ENCODE results near the gene CD300C. TPM values are rescaled to one million over a fixed set of nuclear protein-coding genes. Genes with fewer than 3 reads are reported as not detected.
"Not testable (repeated sequence)": the region's sequence is repeated elsewhere in the genome, so short reads cannot be mapped to it uniquely, and the experiment has no call there.

CD300C gene
- total RNA-seq, 1 donor from 2014 or later: not detected

DNA sequence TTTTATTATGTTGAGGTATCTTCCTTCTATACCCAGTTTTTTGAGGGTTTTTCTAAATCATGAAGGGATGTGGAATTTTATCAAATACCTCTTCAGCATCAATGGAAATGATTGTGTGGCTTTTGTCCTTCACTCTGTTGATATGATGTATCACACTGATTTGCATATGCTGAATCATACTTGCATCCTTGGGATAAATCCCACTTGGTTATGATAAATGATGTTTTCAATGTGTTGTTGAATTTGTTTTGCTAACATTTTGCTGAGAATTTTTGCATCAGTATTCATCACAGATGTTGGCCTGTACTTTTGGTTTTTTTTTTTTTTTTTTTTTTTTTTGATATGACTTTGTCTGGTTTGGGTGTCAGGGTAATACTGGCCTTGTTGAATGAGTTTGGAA lies 37.8 kb downstream of the CD300C start:
- TF ChIP-seq, protein P1, sequence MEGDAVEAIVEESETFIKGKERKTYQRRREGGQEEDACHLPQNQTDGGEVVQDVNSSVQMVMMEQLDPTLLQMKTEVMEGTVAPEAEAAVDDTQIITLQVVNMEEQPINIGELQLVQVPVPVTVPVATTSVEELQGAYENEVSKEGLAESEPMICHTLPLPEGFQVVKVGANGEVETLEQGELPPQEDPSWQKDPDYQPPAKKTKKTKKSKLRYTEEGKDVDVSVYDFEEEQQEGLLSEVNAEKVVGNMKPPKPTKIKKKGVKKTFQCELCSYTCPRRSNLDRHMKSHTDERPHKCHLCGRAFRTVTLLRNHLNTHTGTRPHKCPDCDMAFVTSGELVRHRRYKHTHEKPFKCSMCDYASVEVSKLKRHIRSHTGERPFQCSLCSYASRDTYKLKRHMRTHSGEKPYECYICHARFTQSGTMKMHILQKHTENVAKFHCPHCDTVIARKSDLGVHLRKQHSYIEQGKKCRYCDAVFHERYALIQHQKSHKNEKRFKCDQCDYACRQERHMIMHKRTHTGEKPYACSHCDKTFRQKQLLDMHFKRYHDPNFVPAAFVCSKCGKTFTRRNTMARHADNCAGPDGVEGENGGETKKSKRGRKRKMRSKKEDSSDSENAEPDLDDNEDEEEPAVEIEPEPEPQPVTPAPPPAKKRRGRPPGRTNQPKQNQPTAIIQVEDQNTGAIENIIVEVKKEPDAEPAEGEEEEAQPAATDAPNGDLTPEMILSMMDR (IDR thresholded peaks at IDR 0.05; ENCODE audit: partially characterized antibody, unreplicated experiment): no peak
- Mint-ChIP-seq H3K27ac (ENCODE audit: unreplicated experiment) (no peak overlapping the region), H3K9me3 (ENCODE audit: unreplicated experiment) (no peaks in the 10 kb centered on the region), H3K27me3 (ENCODE audit: unreplicated experiment) (no peaks in the 10 kb centered on the region), H3K4me1 (ENCODE audit: low read depth, unreplicated experiment) (no peaks in the 10 kb centered on the region), H3K4me3 (ENCODE audit: unreplicated experiment) (no peak overlapping the region), H3K36me3 (ENCODE audit: unreplicated experiment) (no peaks in the 10 kb centered on the region)
- DNase-seq: no peak

DNA sequence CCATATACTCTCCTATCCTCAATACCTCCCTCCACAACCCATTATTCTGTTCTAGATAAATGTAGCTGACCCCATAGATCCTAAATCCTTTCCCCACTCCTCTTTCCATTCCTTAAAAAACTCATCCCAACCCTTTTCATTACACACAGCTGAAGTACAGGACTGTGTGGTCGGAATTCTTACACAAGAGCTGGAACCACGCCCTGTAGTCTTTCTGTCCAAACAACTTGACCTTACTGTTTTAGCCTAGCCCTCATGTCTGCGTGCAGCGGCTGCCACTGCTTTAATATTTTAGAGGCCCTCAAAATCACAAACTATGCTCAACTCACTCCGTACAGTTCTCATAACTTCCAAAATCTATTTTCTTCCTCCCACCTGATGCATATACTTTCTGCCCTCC lies 42.0 kb downstream of the CD300C start:
- H3K4me1 Mint-ChIP-seq (ENCODE audit: low read depth, unreplicated experiment); H3K9me3 Mint-ChIP-seq (ENCODE audit: unreplicated experiment); H3K4me3 Mint-ChIP-seq (ENCODE audit: unreplicated experiment); H3K27ac Mint-ChIP-seq (ENCODE audit: unreplicated experiment); H3K36me3 Mint-ChIP-seq (ENCODE audit: unreplicated experiment); H3K27me3 Mint-ChIP-seq (ENCODE audit: unreplicated experiment); DNase-seq: not testable (repeated sequence)

DNA sequence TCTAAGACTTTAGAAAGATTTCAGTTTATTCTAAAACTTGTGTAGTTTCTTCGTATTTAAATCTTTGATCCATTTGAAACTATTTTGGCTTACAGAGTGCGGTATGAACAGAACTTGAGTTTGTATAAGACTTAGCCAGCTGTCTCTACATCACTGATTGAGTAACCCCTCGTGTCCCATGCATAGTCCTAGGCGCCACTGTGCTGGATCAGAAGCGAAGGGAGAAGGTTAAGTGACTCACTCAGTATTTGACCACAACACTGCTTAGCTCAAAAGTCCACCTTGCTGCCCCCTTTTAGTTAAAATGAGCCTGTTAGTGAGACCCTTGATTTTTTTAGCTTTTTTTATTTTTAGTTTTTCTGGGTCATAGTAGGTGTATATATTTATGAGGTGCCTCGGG lies 43.1 kb downstream of the CD300C start:
- no peaks in the 10 kb centered on the region for H3K9me3 Mint-ChIP-seq (ENCODE audit: unreplicated experiment)
- DNase-seq: no peak
- H3K4me3 Mint-ChIP-seq (ENCODE audit: unreplicated experiment): no peak overlapping the region
- peaks cover 2% of the 10 kb centered on the region for H3K27me3 Mint-ChIP-seq (ENCODE audit: unreplicated experiment)
- H3K4me1 Mint-ChIP-seq (ENCODE audit: low read depth, unreplicated experiment): no peaks in the 10 kb centered on the region
- TF ChIP-seq, protein P1 (IDR thresholded peaks at IDR 0.05; ENCODE audit: partially characterized antibody, unreplicated experiment): no peak
- H3K27ac Mint-ChIP-seq (ENCODE audit: unreplicated experiment): no peak overlapping the region
- H3K36me3 Mint-ChIP-seq (ENCODE audit: unreplicated experiment): no peaks in the 10 kb centered on the region

DNA sequence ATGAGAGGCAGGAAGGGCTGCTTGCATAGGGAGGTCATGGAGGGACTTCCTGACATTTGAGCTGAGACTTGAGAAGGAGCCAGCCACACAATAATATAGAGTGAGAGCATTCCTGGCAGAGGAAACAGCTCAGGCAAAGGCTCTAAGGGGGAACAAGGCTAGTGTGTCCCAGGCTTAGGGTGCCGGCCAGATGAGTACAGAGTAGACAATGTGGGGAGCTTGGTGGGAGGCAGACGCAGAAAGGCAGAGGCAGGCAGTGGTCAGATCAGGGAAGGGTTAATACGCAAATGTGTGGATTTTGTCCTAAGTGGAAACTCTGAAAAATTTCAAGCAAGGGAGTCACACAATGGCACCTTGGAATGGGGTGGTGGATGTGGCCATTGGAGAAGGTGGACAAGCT lies 45.9 kb downstream of the CD300C start:
- Mint-ChIP-seq H3K27ac (ENCODE audit: unreplicated experiment) (no peak overlapping the region), H3K9me3 (ENCODE audit: unreplicated experiment) (no peaks in the 10 kb centered on the region), H3K27me3 (ENCODE audit: unreplicated experiment) (peaks cover 2% of the 10 kb centered on the region), H3K4me3 (ENCODE audit: unreplicated experiment) (no peak overlapping the region), H3K4me1 (ENCODE audit: low read depth, unreplicated experiment) (no peaks in the 10 kb centered on the region), H3K36me3 (ENCODE audit: unreplicated experiment) (no peaks in the 10 kb centered on the region)
- TF ChIP-seq, protein P1 (IDR thresholded peaks at IDR 0.05; ENCODE audit: partially characterized antibody, unreplicated experiment): no peak
- no peak for DNase-seq

DNA sequence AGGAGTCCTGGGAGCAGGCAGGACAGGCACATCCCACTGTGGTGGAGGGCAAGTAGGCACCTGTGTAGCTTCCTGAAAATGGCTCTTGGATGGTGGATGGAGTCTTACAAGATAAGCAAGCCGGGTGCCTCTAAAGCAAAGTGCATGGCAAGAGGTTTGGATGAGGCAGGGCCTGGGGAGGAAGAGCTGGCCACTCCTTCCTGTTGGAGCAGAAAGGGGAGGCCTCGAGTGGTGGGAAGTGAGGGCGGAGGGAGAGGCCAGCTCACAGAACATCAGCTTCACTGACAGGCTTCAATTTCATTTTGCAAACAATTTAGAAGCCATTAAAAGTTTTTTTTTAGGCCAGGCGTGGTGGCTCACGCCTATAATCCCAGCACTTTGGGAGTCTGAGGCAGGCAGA lies 48.4 kb downstream of the CD300C start:
- H3K9me3 Mint-ChIP-seq (ENCODE audit: unreplicated experiment): no peaks in the 10 kb centered on the region
- peaks cover 2% of the 10 kb centered on the region for H3K4me1 Mint-ChIP-seq (ENCODE audit: low read depth, unreplicated experiment)
- H3K36me3 Mint-ChIP-seq (ENCODE audit: unreplicated experiment): no peaks in the 10 kb centered on the region
- no peak overlapping the region for H3K4me3 Mint-ChIP-seq (ENCODE audit: unreplicated experiment)
- no peak overlapping the region for H3K27ac Mint-ChIP-seq (ENCODE audit: unreplicated experiment)
- peaks cover 6% of the 10 kb centered on the region for H3K27me3 Mint-ChIP-seq (ENCODE audit: unreplicated experiment)
- TF ChIP-seq, protein P1 (IDR thresholded peaks at IDR 0.05; ENCODE audit: partially characterized antibody, unreplicated experiment): no peak
- DNase-seq: no peak

Data from glutamatergic neuron (in vitro differentiated cells).